ENCODE data around the gene DGKE.

GRCh38 chr17:56795221-56795865, 38.6 kb upstream of the DGKE start:
- TF ChIP-seq POLR2AphosphoS5 (IDR thresholded peaks at IDR 0.05) = no peak
- TF ChIP-seq CTCF (IDR thresholded peaks at IDR 0.05) = no peak
- TF ChIP-seq EP300 (IDR thresholded peaks at IDR 0.05) = no peak
